Measurements from ENCODE around the gene ONECUT2. TPM values are rescaled to one million over a fixed set of nuclear protein-coding genes. Genes with fewer than 3 reads are reported as not detected.

ONECUT2 gene
- total RNA-seq, 1 donor from 2014 or later: 0.05 TPM

DNA sequence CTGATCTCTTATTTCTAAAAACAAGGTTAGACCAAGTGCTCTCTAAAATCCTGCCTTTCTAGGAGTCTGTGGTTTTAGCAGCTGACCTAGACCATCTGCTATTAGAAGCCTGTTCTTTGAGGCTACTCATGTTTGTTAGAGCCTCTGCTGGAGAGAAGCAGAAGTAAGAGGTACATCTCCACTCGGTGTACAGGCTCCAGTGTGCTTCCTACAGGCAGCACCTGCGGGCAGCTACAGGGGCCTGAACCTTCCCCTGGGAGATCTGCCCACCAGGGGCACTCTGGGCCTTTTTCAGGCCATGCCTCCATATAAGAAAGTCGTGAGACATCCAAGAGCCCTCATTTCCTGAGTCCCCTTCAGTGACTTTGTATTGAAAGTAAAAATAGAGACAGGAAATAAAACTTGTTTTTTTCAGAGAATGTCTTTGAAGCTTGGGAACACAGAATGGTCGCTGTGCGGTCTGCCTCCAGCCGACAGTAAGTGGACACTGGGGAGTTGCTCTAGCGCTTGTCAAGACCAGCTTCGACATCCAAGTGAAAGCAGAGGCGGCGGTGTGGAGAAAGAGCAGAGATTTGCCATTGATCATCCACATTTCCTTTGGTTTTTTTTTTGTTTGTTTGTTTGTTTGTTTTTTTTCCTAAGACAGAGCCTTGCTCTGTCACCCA, 31.7 kb downstream of the ONECUT2 start:
- no peak for TF ChIP-seq CTCF (IDR thresholded peaks at IDR 0.05)
- no peak for DNase-seq (ENCODE audit: extremely low spot score, unreplicated experiment)
- H3K4me3 Mint-ChIP-seq (ENCODE audit: unreplicated experiment): no peak overlapping the region
- H3K4me1 Mint-ChIP-seq (ENCODE audit: unreplicated experiment): no peaks in the 10 kb centered on the region
- no peak overlapping the region for H3K27ac Mint-ChIP-seq (ENCODE audit: unreplicated experiment)
- H3K27me3 Mint-ChIP-seq (ENCODE audit: unreplicated experiment): peaks cover 23% of the 10 kb centered on the region
- H3K9me3 Mint-ChIP-seq (ENCODE audit: unreplicated experiment): no peaks in the 10 kb centered on the region
- H3K36me3 Mint-ChIP-seq (ENCODE audit: unreplicated experiment): no peaks in the 10 kb centered on the region

DNA sequence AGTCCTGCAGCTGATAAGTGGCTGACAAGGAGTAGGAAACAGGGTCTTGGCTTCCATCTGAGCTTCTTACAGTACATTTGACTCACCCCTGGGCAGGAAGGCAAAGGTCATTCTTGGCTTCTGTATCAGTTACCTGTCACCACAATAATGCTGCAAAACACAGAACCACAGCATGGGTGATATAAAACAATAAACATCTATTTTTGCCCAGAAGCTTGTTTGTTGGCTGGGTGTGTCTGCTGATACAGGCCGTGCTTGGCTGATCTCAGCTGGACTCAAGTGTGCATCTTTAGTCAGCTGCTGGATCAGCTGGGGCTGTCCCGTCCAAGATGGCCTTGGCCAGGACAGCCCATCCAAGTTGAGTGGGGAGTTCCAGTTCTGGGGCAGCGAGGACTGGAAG, 34.7 kb downstream of the ONECUT2 start:
- peaks cover 19% of the 10 kb centered on the region for H3K27me3 Mint-ChIP-seq (ENCODE audit: unreplicated experiment)
- H3K4me3 Mint-ChIP-seq (ENCODE audit: unreplicated experiment): no peak overlapping the region
- H3K27ac Mint-ChIP-seq (ENCODE audit: unreplicated experiment): no peak overlapping the region
- TF ChIP-seq CTCF (IDR thresholded peaks at IDR 0.05): no peak
- H3K4me1 Mint-ChIP-seq (ENCODE audit: unreplicated experiment): no peaks in the 10 kb centered on the region
- H3K9me3 Mint-ChIP-seq (ENCODE audit: unreplicated experiment): no peaks in the 10 kb centered on the region
- no peaks in the 10 kb centered on the region for H3K36me3 Mint-ChIP-seq (ENCODE audit: unreplicated experiment)
- no peak for DNase-seq (ENCODE audit: extremely low spot score, unreplicated experiment)

DNA sequence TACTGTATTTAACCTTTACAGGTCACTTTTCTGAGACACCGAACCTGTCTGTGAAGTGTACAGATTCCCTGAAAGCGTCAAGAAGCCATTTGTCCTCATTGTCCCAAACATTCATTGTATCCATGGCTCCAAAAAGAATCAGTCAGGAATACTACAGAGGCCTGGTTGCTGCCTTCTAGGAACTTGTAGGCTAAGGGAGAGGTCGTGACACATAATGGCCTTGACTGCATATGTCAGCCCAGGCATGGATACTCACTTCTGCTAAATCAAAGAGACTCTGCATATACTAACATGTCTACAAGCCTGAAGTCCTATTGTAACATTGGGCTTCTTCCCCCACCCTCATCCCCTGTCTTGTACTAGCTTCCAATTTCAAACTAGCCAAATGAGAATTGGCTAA, 40.2 kb downstream of the ONECUT2 start:
- Mint-ChIP-seq H3K36me3 (ENCODE audit: unreplicated experiment) (no peaks in the 10 kb centered on the region), H3K4me3 (ENCODE audit: unreplicated experiment) (no peak overlapping the region), H3K4me1 (ENCODE audit: unreplicated experiment) (no peaks in the 10 kb centered on the region), H3K9me3 (ENCODE audit: unreplicated experiment) (no peaks in the 10 kb centered on the region), H3K27ac (ENCODE audit: unreplicated experiment) (no peak overlapping the region), H3K27me3 (ENCODE audit: unreplicated experiment) (peaks cover 16% of the 10 kb centered on the region)
- TF ChIP-seq CTCF (IDR thresholded peaks at IDR 0.05): no peak
- no peak for DNase-seq (ENCODE audit: extremely low spot score, unreplicated experiment)

DNA sequence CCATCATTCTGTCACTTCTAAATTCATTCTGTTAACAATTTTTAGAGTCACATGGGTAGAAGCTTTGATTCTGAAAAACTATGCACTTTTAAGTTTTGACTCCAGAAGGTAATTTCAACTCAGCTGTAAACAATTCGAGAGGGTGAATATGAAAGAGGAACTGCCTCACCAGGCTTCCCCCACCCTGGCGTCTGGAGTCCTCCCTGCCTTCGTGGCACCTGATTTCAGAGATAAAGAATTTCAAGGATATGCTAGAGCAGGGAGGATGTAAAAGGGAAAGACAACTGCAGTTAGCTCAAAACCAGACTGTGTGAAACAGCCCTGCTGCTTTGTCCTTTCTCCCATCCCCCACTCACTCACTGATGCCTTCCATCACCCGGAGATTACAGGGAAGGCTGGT, 40.7 kb downstream of the ONECUT2 start:
- H3K9me3 Mint-ChIP-seq (ENCODE audit: unreplicated experiment): no peaks in the 10 kb centered on the region
- no peak overlapping the region for H3K27ac Mint-ChIP-seq (ENCODE audit: unreplicated experiment)
- TF ChIP-seq CTCF (IDR thresholded peaks at IDR 0.05): no peak
- H3K4me1 Mint-ChIP-seq (ENCODE audit: unreplicated experiment): no peaks in the 10 kb centered on the region
- DNase-seq (ENCODE audit: extremely low spot score, unreplicated experiment): no peak
- peaks cover 16% of the 10 kb centered on the region for H3K27me3 Mint-ChIP-seq (ENCODE audit: unreplicated experiment)
- H3K4me3 Mint-ChIP-seq (ENCODE audit: unreplicated experiment): no peak overlapping the region
- no peaks in the 10 kb centered on the region for H3K36me3 Mint-ChIP-seq (ENCODE audit: unreplicated experiment)

GRCh38 chr18:57480733-57481132, 45.6 kb downstream of the ONECUT2 start:
- Mint-ChIP-seq H3K27me3 (ENCODE audit: unreplicated experiment) (peaks cover 27% of the 10 kb centered on the region), H3K36me3 (ENCODE audit: unreplicated experiment) (no peaks in the 10 kb centered on the region), H3K27ac (ENCODE audit: unreplicated experiment) (no peak overlapping the region), H3K4me3 (ENCODE audit: unreplicated experiment) (no peak overlapping the region), H3K4me1 (ENCODE audit: unreplicated experiment) (no peaks in the 10 kb centered on the region), H3K9me3 (ENCODE audit: unreplicated experiment) (no peaks in the 10 kb centered on the region)
- TF ChIP-seq CTCF (IDR thresholded peaks at IDR 0.05): no peak
- DNase-seq (ENCODE audit: extremely low spot score, unreplicated experiment): no peak

Data from osteocyte (in vitro differentiated cells).